ENCODE data around the gene AGXT2.
A peak's percentile ranks its signal among the peaks of the same experiment; 100 is the strongest.

AGXT2 gene, protein sequence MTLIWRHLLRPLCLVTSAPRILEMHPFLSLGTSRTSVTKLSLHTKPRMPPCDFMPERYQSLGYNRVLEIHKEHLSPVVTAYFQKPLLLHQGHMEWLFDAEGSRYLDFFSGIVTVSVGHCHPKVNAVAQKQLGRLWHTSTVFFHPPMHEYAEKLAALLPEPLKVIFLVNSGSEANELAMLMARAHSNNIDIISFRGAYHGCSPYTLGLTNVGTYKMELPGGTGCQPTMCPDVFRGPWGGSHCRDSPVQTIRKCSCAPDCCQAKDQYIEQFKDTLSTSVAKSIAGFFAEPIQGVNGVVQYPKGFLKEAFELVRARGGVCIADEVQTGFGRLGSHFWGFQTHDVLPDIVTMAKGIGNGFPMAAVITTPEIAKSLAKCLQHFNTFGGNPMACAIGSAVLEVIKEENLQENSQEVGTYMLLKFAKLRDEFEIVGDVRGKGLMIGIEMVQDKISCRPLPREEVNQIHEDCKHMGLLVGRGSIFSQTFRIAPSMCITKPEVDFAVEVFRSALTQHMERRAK

DNA sequence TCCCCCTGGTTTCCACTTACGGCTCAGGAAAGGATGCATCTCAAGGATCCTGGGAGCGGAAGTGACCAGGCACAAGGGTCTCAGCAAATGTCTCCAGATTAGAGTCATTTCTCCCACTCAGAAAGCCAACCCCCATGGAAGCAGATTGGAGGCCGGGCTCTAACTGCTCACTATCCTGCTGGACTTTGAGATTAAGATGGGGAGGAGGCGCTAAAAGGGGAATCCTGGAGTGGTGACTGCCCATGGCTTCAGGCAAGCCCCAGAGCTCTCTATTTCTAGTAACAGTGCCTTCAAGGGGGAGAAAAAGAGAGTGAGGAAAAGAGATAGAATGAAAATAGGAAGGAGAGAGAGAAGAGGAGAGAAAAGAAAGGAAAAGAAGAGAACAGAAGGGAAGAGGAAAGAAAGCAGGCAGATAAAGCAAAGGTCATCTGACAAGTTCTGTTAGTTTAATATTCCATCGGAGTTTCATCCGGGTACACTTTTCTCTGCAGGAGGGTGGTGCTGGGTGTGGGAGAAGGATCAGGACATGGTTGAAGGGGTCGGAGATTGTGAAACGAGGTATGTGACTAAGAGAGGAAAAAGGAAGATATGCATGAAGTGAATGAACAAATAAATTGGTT is at the start of gene AGXT2:
Gene AGXT2, minus strand, starts transcription at position 165 of the 620 bp plus-strand sequence. Its CDS starts 57 bp downstream, at position 108.
- no peak for DNase-seq (ENCODE audit: low read depth in 1 of 2, low spot score in 1 of 2)

DNA sequence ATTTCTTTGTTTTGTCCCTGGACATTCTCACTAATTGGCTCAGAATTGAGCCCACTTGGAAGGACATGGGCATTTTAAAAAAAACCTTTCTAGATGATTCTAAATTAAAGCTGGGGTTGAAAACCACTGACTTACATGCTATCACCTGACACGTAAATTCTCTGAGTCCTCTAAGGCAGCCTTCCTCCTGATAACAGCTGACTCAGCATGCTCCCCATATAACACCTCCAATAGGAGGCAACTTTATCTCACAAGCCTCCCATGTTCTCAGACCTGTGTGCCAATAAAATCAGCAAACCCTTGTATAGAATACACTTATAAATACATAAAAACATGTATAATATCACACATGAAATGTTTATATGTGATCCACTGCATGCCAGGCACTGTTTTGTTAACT is 49.2 kb upstream of the AGXT2 start:
- DNase-seq (ENCODE audit: low read depth in 1 of 2, low spot score in 1 of 2), result no peak

DNA sequence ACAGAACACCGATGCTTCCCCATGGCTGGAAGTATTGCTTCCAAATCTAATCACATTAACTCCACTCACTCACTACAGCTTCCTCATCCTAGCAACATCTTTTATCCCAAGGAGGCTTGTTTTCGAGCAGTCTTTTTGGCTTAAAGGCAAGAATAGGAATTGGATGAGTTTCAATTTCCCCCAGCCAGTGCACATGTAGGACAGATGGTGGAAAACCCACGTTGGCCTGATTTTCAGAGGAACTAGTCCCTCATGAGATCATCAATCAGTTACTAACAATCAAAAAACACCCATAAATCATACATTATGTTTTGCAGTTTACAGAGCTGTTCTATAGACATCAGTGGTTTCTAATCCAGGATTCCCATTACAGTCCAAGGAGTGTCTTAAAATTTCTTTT is 48.5 kb upstream of the AGXT2 start:
- DNase-seq (ENCODE audit: low read depth in 1 of 2, low spot score in 1 of 2), result no peak

DNA sequence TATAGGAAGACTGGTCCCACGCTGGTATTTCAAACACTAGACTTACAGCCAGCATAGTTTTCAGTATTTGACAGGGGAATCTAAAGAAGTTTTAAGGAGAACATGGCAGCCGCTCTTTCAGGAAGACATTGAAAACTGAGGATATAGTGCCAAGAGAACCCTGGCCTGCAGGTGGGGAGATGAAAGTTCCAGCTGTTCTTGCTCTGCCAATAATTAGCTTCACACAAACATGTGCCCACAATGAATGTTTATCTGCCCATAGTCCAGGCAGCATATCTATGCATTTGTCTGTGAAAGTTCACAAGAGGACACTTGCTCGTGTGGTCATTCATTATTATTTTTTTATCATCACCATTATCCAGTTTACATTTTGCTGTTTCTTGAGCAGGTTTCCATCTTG is 47.6 kb upstream of the AGXT2 start:
- DNase-seq (ENCODE audit: low read depth in 1 of 2, low spot score in 1 of 2), result no peak

DNA sequence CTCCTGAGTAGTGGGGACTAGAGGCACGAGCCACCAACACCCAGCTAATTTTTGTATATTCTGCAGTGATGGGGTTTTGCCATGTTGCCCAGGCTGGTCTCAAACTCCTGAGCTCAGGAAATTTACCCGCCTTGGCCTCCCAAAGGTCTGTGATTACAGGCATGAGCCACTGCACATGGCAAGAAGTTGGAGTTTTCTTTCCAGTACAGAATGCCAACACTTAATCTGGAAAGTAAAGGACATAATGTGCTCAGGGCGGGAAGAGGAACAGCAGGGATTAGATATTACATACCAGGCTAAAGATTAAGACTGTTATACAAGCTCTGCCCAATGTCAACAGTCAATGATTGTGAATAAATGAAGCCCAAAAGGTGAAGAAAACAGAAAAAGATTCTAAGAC is 47.2 kb upstream of the AGXT2 start:
- no peak for DNase-seq (ENCODE audit: low read depth in 1 of 2, low spot score in 1 of 2)

GRCh38 chr5:35092703-35093102 is 45.0 kb upstream of the AGXT2 start:
- no peak for DNase-seq (ENCODE audit: low read depth in 1 of 2, low spot score in 1 of 2)

DNA sequence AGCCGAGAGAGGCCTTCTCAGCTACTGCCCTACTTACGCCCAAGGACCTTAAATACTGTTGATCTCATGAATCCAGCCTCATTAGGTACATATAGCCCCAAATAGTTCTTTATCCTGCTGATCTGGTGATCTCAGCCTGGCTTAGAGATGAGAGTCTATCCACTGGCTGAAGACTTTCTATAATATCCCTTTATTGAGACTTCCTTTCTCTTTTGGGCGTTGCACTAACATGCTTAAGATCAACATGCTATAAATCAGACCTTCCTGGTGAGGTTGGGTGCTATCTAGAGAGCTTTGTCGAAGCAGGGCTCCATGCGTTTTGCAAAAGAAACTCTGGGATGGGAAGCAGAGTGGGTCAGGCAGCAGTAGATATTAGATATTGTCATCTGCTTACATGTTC is 44.0 kb upstream of the AGXT2 start:
- DNase-seq (ENCODE audit: low read depth in 1 of 2, low spot score in 1 of 2), result no peak

GRCh38 chr5:35089334-35090314 is 41.9 kb upstream of the AGXT2 start:
- peak; percentile 6 to 8 for DNase-seq (ENCODE audit: low read depth in 1 of 2, low spot score in 1 of 2)

- no peak for DNase-seq (ENCODE audit: low read depth in 1 of 2, low spot score in 1 of 2)
These were observed 40.2 kb upstream of the AGXT2 start for GRCh38 chr5:35087991-35088390.

DNA sequence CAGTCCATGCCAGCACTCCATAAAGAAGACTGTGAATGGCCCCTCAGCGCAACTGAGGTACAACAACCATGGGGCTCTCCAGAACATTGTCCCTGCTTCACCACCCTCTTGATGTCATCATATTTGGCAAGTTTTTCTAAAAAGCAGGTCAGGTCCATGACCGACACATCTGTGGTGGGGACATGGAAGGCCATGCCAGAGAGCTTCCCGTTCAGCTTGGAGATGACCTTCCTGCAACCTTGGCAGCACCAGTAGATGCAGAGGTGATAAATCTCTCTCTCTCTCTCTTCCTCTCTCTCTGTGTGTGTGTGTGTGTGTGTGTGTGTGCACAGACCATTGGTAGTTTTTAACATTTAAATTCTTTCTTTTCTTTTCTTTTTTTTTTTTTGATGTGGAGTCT is 35.4 kb upstream of the AGXT2 start:
- DNase-seq (ENCODE audit: low read depth in 1 of 2, low spot score in 1 of 2), result no peak

DNA sequence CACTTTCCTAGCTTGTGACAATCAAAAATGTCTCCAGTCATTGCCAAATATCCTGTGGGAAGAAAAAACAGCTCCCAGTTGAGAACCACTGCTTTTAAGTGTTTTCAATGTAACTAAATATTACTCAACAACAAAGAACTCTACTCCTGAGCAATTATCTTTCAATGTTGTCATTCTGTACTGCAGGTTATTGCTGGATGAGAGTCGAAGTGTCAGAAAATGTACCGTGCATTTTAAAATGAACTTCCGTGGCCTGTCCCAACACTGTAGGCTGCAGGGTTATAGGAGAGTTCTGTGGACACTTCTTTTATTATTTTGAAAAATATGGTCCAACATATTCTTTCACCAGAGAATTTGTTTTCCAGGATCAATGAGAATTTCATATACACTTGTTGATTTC is 34.8 kb upstream of the AGXT2 start:
- DNase-seq (ENCODE audit: low read depth in 1 of 2, low spot score in 1 of 2), result no peak

- DNase-seq (ENCODE audit: low read depth in 1 of 2, low spot score in 1 of 2), result no peak
These were observed 33.4 kb upstream of the AGXT2 start for GRCh38 chr5:35081134-35081533.

DNA sequence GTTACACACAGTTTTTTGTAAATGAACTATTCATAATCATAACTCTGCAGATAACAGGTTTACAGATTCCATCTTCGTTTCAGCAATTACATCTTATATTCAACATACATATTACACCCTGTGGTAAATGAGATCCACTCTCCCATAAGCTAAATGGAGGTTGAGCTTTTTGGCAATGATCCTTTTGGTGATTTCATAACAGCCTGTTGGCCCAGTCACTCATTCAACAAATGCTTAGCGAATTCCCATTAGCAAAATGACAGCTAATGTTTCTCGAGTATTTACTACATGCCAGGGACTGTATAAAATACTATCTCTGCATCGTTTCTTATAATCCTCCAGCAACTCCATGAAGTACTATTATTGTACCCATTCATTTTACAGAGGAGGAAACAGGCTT is 25.4 kb upstream of the AGXT2 start:
- DNase-seq (ENCODE audit: low read depth in 1 of 2, low spot score in 1 of 2), result no peak

GRCh38 chr5:35069188-35069587 is 21.4 kb upstream of the AGXT2 start:
- DNase-seq (ENCODE audit: low read depth in 1 of 2, low spot score in 1 of 2), result no peak

DNA sequence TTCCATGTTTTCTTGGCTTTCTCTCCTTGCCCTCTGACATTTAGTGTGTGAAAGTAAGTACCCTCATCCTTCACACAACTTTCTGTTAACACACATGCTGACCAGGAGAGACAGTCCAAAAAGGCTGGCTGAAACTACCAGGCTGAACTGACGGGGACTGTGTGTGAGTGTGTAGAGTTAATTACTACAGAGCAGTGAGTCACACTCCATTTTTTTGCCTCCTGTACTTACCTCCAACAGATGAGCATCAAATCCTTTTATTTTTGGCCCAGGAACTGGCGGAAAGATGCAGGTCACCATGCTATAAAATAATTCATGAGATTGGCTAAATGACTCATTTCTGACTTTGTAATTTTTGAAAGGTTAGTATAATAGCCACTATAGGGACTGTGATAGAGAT is 20.2 kb upstream of the AGXT2 start:
- no peak for DNase-seq (ENCODE audit: low read depth in 1 of 2, low spot score in 1 of 2)

- DNase-seq (ENCODE audit: low read depth in 1 of 2, low spot score in 1 of 2), result no peak
These were observed 18.6 kb upstream of the AGXT2 start for GRCh38 chr5:35066260-35066795.

GRCh38 chr5:35063414-35063813 is 15.7 kb upstream of the AGXT2 start:
- no peak for DNase-seq (ENCODE audit: low read depth in 1 of 2, low spot score in 1 of 2)

DNA sequence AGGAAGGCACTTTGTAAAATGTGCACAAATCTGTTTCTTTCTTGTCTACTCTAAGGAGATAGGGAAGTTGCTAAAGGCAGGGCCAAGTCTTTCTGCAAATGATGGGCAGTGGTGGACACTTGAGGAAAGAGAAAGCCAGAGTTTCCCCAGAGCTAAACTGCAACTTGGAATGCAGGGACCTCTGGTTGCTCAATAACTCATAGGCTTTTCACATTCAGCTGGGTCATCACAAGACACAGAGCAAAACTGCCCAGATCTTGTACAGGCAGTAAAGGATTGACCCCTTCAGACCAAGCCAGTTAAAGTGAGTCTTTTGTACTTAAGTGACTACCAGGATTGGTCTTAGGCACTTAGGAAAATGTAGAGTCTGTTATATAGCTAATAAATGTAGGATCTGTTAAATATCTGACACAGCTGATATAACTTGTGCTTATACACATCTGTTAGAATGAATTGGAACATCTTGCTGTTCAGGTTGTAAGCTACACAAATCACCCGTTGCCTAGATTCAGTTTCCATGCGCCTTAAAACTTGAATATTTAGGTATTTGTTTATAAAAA is 13.5 kb upstream of the AGXT2 start:
- no peak for DNase-seq (ENCODE audit: low read depth in 1 of 2, low spot score in 1 of 2)

DNA sequence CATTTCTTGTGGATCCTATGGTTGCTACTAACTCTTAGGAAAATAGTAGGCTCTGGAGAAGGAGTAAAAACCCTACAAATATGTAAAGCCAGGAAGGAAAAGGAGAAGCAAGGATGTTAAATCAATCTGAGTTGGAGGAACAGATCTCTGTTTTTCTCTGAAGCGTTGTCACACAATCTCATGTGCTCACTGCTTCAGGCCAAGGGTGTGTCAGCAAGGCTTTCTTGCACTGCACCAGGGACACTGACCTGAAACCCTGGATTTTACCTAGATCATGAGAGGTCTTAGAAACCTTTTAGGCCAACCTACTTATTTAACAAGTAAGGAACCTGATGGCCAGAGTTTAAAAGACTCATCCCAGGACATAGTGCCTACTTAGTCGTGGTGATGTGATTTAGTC is 12.5 kb upstream of the AGXT2 start:
- DNase-seq (ENCODE audit: low read depth in 1 of 2, low spot score in 1 of 2), result no peak

- DNase-seq (ENCODE audit: low read depth in 1 of 2, low spot score in 1 of 2), result no peak
These were observed 11.5 kb upstream of the AGXT2 start for GRCh38 chr5:35059251-35059650.

- DNase-seq (ENCODE audit: low read depth in 1 of 2, low spot score in 1 of 2), result no peak
These were observed 10.6 kb upstream of the AGXT2 start for GRCh38 chr5:35058374-35058788.
